HG02885 (cell line): ENCODE data around the gene TNPO3.

Experiments
- ATAC-seq: cut with Tn5 transposase; IDR thresholded peaks from one replicate; pipeline ENCODE4 v1.9.1; 2021; ENCODE audit warnings: mild to moderate bottlenecking; ENCODE audit not compliant: unreplicated experiment, poor library complexity

Gene TNPO3

GRCh38 chr7:128912281-128912680 lies 142.6 kb downstream of the TNPO3 start:
- no peak for ATAC-seq

GRCh38 chr7:128911423-128912031 lies 143.4 kb downstream of the TNPO3 start:
- ATAC-seq: no peak

GRCh38 chr7:128910569-128910945 lies 144.4 kb downstream of the TNPO3 start, which contains the start of gene KCP:
KCP (minus strand) TSS chr7:128910709; CDS start chr7:128910676, 33 bp downstream.
- ATAC-seq: no peak

- no peak for ATAC-seq
Measured at GRCh38 chr7:128909625-128910568, 145.0 kb downstream of the TNPO3 start.

DNA sequence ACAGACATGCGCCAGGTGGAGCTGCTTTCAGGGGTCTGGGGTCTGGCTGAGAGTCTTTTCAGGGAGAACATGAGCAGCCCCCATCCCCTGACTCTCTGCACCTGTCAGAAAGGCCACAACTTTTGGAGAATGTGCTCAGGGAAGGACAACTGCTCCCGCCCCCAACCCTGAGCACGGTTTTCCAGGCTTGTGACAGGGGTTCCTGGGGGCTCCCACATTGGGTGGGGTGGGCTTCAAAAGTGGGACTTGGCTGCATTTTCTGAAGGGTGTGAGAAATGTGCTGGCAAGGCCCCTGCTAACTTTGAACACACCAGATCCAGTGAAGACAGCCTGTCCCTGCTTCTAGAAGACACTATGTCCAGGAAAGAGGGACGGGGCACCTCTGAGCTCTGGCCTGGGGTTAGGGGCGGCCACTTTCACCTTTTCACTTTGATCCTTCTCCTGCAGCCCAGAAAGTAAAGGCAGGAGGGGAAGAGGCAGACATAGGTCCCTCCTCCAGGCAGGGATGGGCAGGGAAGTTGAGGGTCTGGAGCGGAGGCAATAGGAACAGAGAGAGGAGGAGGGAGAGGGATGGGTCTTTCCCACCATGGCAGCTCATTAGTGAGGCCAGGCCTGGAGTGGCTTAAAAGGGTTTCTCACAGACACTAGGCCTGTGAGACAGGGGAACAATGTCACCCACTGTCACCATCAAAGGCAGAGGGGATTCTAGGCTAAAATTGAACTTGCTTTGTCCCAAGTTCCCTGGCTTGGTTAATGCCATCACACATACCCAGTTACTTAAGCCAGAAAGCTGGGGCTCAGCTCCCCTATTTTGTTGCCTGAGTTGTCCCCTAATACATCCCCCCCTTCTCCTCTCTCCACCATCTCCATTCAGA lies 145.9 kb downstream of the TNPO3 start:
- ATAC-seq: no peak

- no peak for ATAC-seq
Measured at GRCh38 chr7:128906766-128907559, 147.9 kb downstream of the TNPO3 start.

DNA sequence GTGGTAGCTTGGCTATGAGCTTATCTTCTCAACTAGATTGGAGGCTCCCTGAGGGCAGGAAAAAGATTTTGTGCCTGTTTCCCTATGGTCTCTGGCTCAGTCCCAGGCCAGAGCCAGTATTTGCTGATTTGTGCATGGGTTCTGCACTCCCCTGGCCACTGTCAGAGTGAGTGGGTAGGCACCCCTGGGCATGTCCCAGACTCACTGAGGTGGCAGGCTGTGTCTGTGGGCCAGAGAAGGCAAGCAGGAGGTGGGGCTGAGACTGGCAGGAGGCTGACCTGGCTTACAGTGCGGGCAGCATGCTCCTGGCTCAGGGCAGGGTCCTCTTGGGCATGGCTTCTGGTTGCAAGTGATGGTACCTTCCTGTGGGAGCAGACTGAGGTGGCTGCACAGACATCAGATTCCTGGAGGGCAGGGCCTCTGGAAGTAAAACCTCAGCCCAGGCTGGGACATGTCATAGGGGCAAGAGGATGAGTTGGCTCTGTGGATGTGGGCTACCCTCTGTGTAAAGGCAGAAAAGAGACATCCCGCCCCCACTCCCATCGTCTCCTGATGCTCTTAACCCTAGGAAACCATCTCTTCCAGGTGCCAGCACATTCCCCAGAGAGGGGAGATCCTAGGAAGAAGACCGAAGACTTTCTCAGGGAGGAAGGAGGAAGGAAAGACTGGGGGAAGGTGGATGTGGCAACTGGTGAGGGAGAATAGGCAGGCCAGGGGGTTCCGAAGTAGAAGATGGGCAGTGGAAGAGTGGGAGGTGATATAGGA lies 148.7 kb downstream of the TNPO3 start:
- ATAC-seq: no peak

- ATAC-seq: peak; percentile 59
Measured at GRCh38 chr7:128904381-128905197, 150.3 kb downstream of the TNPO3 start.
